CD4-positive, alpha-beta memory T cell (primary cell): ENCODE results near the gene EEF2KMT. TPM values are rescaled to one million over a fixed set of nuclear protein-coding genes. Genes with fewer than 3 reads are reported as not detected.
"Not testable (repeated sequence)": the region's sequence is repeated elsewhere in the genome, so short reads cannot be mapped to it uniquely, and the experiment has no call there.

Source experiments
- CTCF ChIA-PET: fragments of 350-600 bp; sonication (Branson Sonifier 250); formaldehyde crosslinking; loops from one replicate; lab custom pipeline; 2021; ENCODE audit warnings: inconsistent platforms; ENCODE audit not compliant: partially characterized antibody; lab: Charles Lee
- POLR2A ChIA-PET: fragments of 350-600 bp; sonication (Branson Sonifier 250); formaldehyde crosslinking; loops from one replicate; lab custom pipeline; 2021; ENCODE audit not compliant: partially characterized antibody; lab: Charles Lee
- DNase-seq, 5 donors: peaks; one replicate each; pipeline versions ENCODE4 v3.0.0 to v3.0.0-alpha.2; 2020 to 2022; ENCODE audit warnings: mixed read lengths in 1 of 5
- H3K27ac ChIP-seq: one replicate; pipeline ENCODE4 v1.7.0; 2013; ENCODE audit warnings: low read depth, low read length
- H3K27me3 ChIP-seq: 2 replicates; pipeline ENCODE4 v1.7.0; 2013; ENCODE audit warnings: mild to moderate bottlenecking, low read length, moderate library complexity; ENCODE audit not compliant: insufficient read depth
- H3K36me3 ChIP-seq: 2 replicates; pipeline ENCODE4 v1.7.0; 2013; ENCODE audit warnings: mild to moderate bottlenecking, low read length, moderate library complexity; ENCODE audit not compliant: insufficient read depth
- H3K4me1 ChIP-seq: 2 replicates; pipeline ENCODE4 v1.7.0; 2013; ENCODE audit warnings: mild to moderate bottlenecking, low read length, moderate library complexity; ENCODE audit not compliant: insufficient read depth
- H3K4me3 ChIP-seq, 2 donors: one replicate each; pipeline ENCODE4 v1.7.0; 2013; ENCODE audit warnings: low read length in 2 of 2, mild to moderate bottlenecking in 1 of 2
- H3K9me3 ChIP-seq, 2 donors: one replicate each; pipeline ENCODE4 v1.7.0; 2013; ENCODE audit warnings: low read length in 2 of 2, control low read depth in 1 of 2; ENCODE audit not compliant: control insufficient read depth in 1 of 2
- H3K27ac Mint-ChIP-seq, 7 donors: one replicate each; pipeline ENCODE4 v1.8.0; 2020 to 2021; ENCODE audit warnings: mixed read lengths in 7 of 7, mild to moderate bottlenecking in 6 of 7, inconsistent platforms in 3 of 7, moderate library complexity in 3 of 7
- H3K27me3 Mint-ChIP-seq, 2 donors: one replicate each; pipeline ENCODE4 v1.8.0; 2020 to 2021; ENCODE audit warnings: mixed read lengths in 2 of 2
- H3K36me3 Mint-ChIP-seq, 2 donors: one replicate each; pipeline ENCODE4 v1.8.0; 2020 to 2021; ENCODE audit warnings: mixed read lengths in 2 of 2, inconsistent platforms in 1 of 2, mild to moderate bottlenecking in 1 of 2
- H3K4me1 Mint-ChIP-seq, 4 donors: one replicate each; pipeline ENCODE4 v1.8.0; 2020 to 2021; ENCODE audit warnings: mixed read lengths in 4 of 4, mild to moderate bottlenecking in 1 of 4
- H3K4me3 Mint-ChIP-seq, 8 donors: one replicate each; pipeline ENCODE4 v1.8.0; 2020 to 2021; ENCODE audit warnings: mixed read lengths in 8 of 8, mild to moderate bottlenecking in 7 of 8, moderate library complexity in 6 of 8, inconsistent platforms in 3 of 8
- H3K9me3 Mint-ChIP-seq, 8 donors: one replicate each; pipeline ENCODE4 v1.8.0; 2020 to 2021; ENCODE audit warnings: mixed read lengths in 8 of 8, mild to moderate bottlenecking in 5 of 8, inconsistent platforms in 3 of 8, moderate library complexity in 1 of 8
- intact Hi-C: fragments of 100-400 bp; cut with micrococcal nuclease; formaldehyde crosslinking; loops from one replicate; pipeline ENCODE4 v1.15.1; 2023
- polyA plus RNA-seq, 2 donors: library from polyadenylated mRNA; unstranded; fragments of 300-500 nt; fragmentation: Illumina TruSeq; gene quantifications; one replicate each; pipeline ENCODE4 v1.2.3, GENCODE V29; 2021
- total RNA-seq, 2 experiments: library from RNA; stranded (reverse); gene quantifications; one replicate each; pipeline ENCODE4 v1.2.3, GENCODE V29; 2021

Gene EEF2KMT
- total and polyA plus RNA-seq, 4 experiments from 2014 or later, result 6.1 to 19.7 (median 12.1) TPM

- H3K27ac ChIP-seq, H3K4me3 ChIP-seq, intact Hi-C loops, DNase-seq, H3K4me1 ChIP-seq, H3K27me3 ChIP-seq, H3K4me1 Mint-ChIP-seq, H3K27me3 Mint-ChIP-seq, H3K4me3 Mint-ChIP-seq, H3K9me3 ChIP-seq, H3K36me3 ChIP-seq, H3K9me3 Mint-ChIP-seq, POLR2A ChIA-PET: not testable (repeated sequence)
- CTCF ChIA-PET, result interaction anchor here (0.8 to 1.6 kb wide), 4 partner anchors 8 to 383 kb away, joined by 3 to 9 read pairs (median 3); no protein-coding TSS in a partner anchor
- peak overlapping the region in 4 of 7 donors; percentile 7 to 59 (median 32) for H3K27ac Mint-ChIP-seq
- peaks cover 15 to 50% of the 10 kb centered on the region in 2 donors for H3K36me3 Mint-ChIP-seq
Measured at GRCh38 chr16:5084099-5084731, 13.4 kb downstream of the EEF2KMT start.

GRCh38 chr16:5083646-5084045 is 13.9 kb downstream of the EEF2KMT start:
- POLR2A ChIA-PET, H3K4me1 ChIP-seq, H3K9me3 ChIP-seq, H3K4me3 ChIP-seq, H3K36me3 ChIP-seq, H3K9me3 Mint-ChIP-seq, DNase-seq, intact Hi-C loops, H3K4me3 Mint-ChIP-seq, H3K27me3 ChIP-seq, H3K4me1 Mint-ChIP-seq, H3K27ac ChIP-seq, H3K27me3 Mint-ChIP-seq: not testable (repeated sequence)
- CTCF ChIA-PET, result interaction anchor here (1.2 to 1.6 kb wide), 3 partner anchors 8 to 26 kb away, joined by 3 read pairs; no protein-coding TSS in a partner anchor
- peak overlapping the region in 1 of 7 donors; percentile 7 for H3K27ac Mint-ChIP-seq
- H3K36me3 Mint-ChIP-seq, result peaks cover 15 to 48% of the 10 kb centered on the region in 2 donors

GRCh38 chr16:5080996-5081395 is 16.6 kb downstream of the EEF2KMT start:
- H3K36me3 ChIP-seq, result peaks cover 12% of the 10 kb centered on the region
- CTCF ChIA-PET, result interaction anchor here (2.1 kb wide), 1 partner anchor 8 kb away, joined by 10 read pairs; no protein-coding TSS in a partner anchor
- POLR2A ChIA-PET, result interaction anchor here (2.0 kb wide), 1 partner anchor 9 kb away, joined by 4 read pairs; the partner anchor contains the start of gene ALG1
- DNase-seq, H3K9me3 ChIP-seq, H3K9me3 Mint-ChIP-seq, H3K27me3 Mint-ChIP-seq, H3K27me3 ChIP-seq, H3K4me1 Mint-ChIP-seq, H3K27ac ChIP-seq, H3K4me3 ChIP-seq, intact Hi-C loops, H3K27ac Mint-ChIP-seq, H3K4me1 ChIP-seq, H3K4me3 Mint-ChIP-seq: not testable (repeated sequence)
- H3K36me3 Mint-ChIP-seq, result peaks cover 12 to 50% of the 10 kb centered on the region in 2 donors

- DNase-seq, intact Hi-C loops, H3K4me1 Mint-ChIP-seq, H3K27ac Mint-ChIP-seq, H3K9me3 Mint-ChIP-seq, H3K27me3 Mint-ChIP-seq, CTCF ChIA-PET, H3K27ac ChIP-seq, H3K4me3 Mint-ChIP-seq, H3K9me3 ChIP-seq, H3K27me3 ChIP-seq, H3K4me3 ChIP-seq, H3K4me1 ChIP-seq: not testable (repeated sequence)
- peaks cover 17% of the 10 kb centered on the region for H3K36me3 ChIP-seq
- POLR2A ChIA-PET, result interaction anchor here (2.0 kb wide), 1 partner anchor 8 kb away, joined by 4 read pairs; the partner anchor contains the start of gene ALG1
- H3K36me3 Mint-ChIP-seq, result peaks cover 15 to 53% of the 10 kb centered on the region in 2 donors
Measured at GRCh38 chr16:5080461-5080860, 17.1 kb downstream of the EEF2KMT start.

- Mint-ChIP-seq H3K4me1 (peaks cover 1 to 7% (median 3%) of the 10 kb centered on the region in 4 donors), H3K27me3 (no peaks in the 10 kb centered on the region), H3K27ac (no peak overlapping the region), H3K36me3 (peaks cover 14 to 50% of the 10 kb centered on the region in 2 donors), H3K4me3 (no peak overlapping the region), H3K9me3 (no peaks in the 10 kb centered on the region)
- H3K9me3 ChIP-seq, result no peaks in the 10 kb centered on the region
- no peaks in the 10 kb centered on the region for H3K4me1 ChIP-seq
- ChIA-PET CTCF (no interaction called here), POLR2A (no interaction called here)
- H3K27me3 ChIP-seq, result no peaks in the 10 kb centered on the region
- H3K4me3 ChIP-seq, result no peak overlapping the region
- peaks cover 21% of the 10 kb centered on the region for H3K36me3 ChIP-seq
- DNase-seq, result no peak
- intact Hi-C loops, result no loop called here
- H3K27ac ChIP-seq, result no peak overlapping the region
Measured at GRCh38 chr16:5078626-5079025, 19.0 kb downstream of the EEF2KMT start.

GRCh38 chr16:5077304-5077703 is 20.3 kb downstream of the EEF2KMT start:
- no peaks in the 10 kb centered on the region for H3K9me3 Mint-ChIP-seq
- no peak overlapping the region for H3K27ac Mint-ChIP-seq
- no peak overlapping the region for H3K4me3 ChIP-seq
- ChIA-PET CTCF (no interaction called here), POLR2A (no interaction called here)
- no peaks in the 10 kb centered on the region for H3K27me3 Mint-ChIP-seq
- no peaks in the 10 kb centered on the region for H3K27me3 ChIP-seq
- H3K4me1 Mint-ChIP-seq, result peaks cover 11 to 19% (median 14%) of the 10 kb centered on the region in 4 donors
- no peak overlapping the region for H3K4me3 Mint-ChIP-seq
- no peak for DNase-seq
- H3K36me3 ChIP-seq, result peaks cover 21% of the 10 kb centered on the region
- H3K4me1 ChIP-seq, result peaks cover 11% of the 10 kb centered on the region
- peaks cover 14 to 42% of the 10 kb centered on the region in 2 donors for H3K36me3 Mint-ChIP-seq
- intact Hi-C loops, result no loop called here
- no peak overlapping the region for H3K27ac ChIP-seq
- H3K9me3 ChIP-seq, result no peaks in the 10 kb centered on the region

- H3K27ac Mint-ChIP-seq, result no peak overlapping the region
- peaks cover 12 to 45% of the 10 kb centered on the region in 2 donors for H3K36me3 Mint-ChIP-seq
- H3K9me3 Mint-ChIP-seq, result no peaks in the 10 kb centered on the region
- intact Hi-C loops, result no loop called here
- peaks cover 21 to 35% (median 28%) of the 10 kb centered on the region in 4 donors for H3K4me1 Mint-ChIP-seq
- no peak overlapping the region for H3K4me3 ChIP-seq
- H3K9me3 ChIP-seq, result no peaks in the 10 kb centered on the region
- CTCF ChIA-PET, result interaction anchor here (0.6 to 2.3 kb wide), 6 partner anchors 9 to 122 kb away, joined by 3 to 10 read pairs (median 6); partner anchors contain the start of gene NAGPA
- H3K36me3 ChIP-seq, result peaks cover 21% of the 10 kb centered on the region
- H3K27me3 ChIP-seq, result no peaks in the 10 kb centered on the region
- no peak overlapping the region for H3K27ac ChIP-seq
- H3K4me3 Mint-ChIP-seq, result peak overlapping the region in 1 of 8 donors; percentile 33
- POLR2A ChIA-PET, result no interaction called here
- H3K4me1 ChIP-seq, result peaks cover 22% of the 10 kb centered on the region
- no peaks in the 10 kb centered on the region for H3K27me3 Mint-ChIP-seq
- no peak for DNase-seq
Measured at GRCh38 chr16:5075637-5076036, 22.0 kb downstream of the EEF2KMT start.
